ENCODE measurements around the gene PAX6.

PAX6 gene

GRCh38 chr11:31810779-31811647, at the start of gene PAX6:
Gene PAX6 (minus strand): TSS chr11:31811322. CDS start chr11:31806411, 4,911 bp downstream.
- ChIA-PET CTCF (no interaction called here), POLR2A (interaction anchor here (1.2 kb wide), 1 partner anchor 108 kb away, joined by 3 read pairs; no protein-coding TSS in a partner anchor)
- DNase-seq (ENCODE audit: extremely low spot score): peak; percentile 76
- TF ChIP-seq TARDBP (IDR thresholded peaks at IDR 0.05): no peak
- TF ChIP-seq LEF1 (IDR thresholded peaks at IDR 0.05; ENCODE audit: borderline replicate concordance): no peak
- TF ChIP-seq L3MBTL2 (conservative IDR thresholded peaks at IDR 0.05): peak; percentile 77
- TF ChIP-seq FOXM1 (IDR thresholded peaks at IDR 0.05; ENCODE audit: borderline replicate concordance): peak; percentile 92
- no peak for TF ChIP-seq ARNT (IDR thresholded peaks at IDR 0.05)
- no peak for TF ChIP-seq NFRKB (IDR thresholded peaks at IDR 0.05)
- TF ChIP-seq CTBP1 (IDR thresholded peaks at IDR 0.05; ENCODE audit: borderline replicate concordance): peak; percentile 28; the same call in 1 of the 2 replicates
- peak; percentile 83 for TF ChIP-seq PKNOX1 (IDR thresholded peaks at IDR 0.05)

- ChIA-PET POLR2A (no interaction called here), CTCF (interaction anchor here (0.9 kb wide), 1 partner anchor 10 kb away, joined by 4 read pairs; no protein-coding TSS in a partner anchor)
- DNase-seq (ENCODE audit: extremely low spot score): no peak
- no peak for TF ChIP-seq FOXM1 (IDR thresholded peaks at IDR 0.05; ENCODE audit: borderline replicate concordance)
- TF ChIP-seq ZNF384 (IDR thresholded peaks at IDR 0.05): no peak
- TF ChIP-seq FOXA1 (IDR thresholded peaks at IDR 0.05): no peak
- TF ChIP-seq SUZ12 (IDR thresholded peaks at IDR 0.05): no peak
- no peak for TF ChIP-seq ARNT (IDR thresholded peaks at IDR 0.05)
- TF ChIP-seq L3MBTL2 (conservative IDR thresholded peaks at IDR 0.05): no peak
- no peak for TF ChIP-seq CTBP1 (IDR thresholded peaks at IDR 0.05; ENCODE audit: borderline replicate concordance)
- TF ChIP-seq LEF1 (IDR thresholded peaks at IDR 0.05; ENCODE audit: borderline replicate concordance): no peak
- no peak for TF ChIP-seq SP1 (IDR thresholded peaks at IDR 0.05)
- no peak for TF ChIP-seq FOXK2 (IDR thresholded peaks at IDR 0.05)
- TF ChIP-seq TARDBP (IDR thresholded peaks at IDR 0.05): no peak
- TF ChIP-seq PKNOX1 (IDR thresholded peaks at IDR 0.05): no peak
- TF ChIP-seq NFRKB (IDR thresholded peaks at IDR 0.05): no peak
- TF ChIP-seq ELF4 (IDR thresholded peaks at IDR 0.05): no peak
- no peak for TF ChIP-seq HDGF (IDR thresholded peaks at IDR 0.05; ENCODE audit: borderline replicate concordance)
- TF ChIP-seq BHLHE40 (IDR thresholded peaks at IDR 0.05; ENCODE audit: borderline replicate concordance): no peak
These were observed 49.3 kb upstream of the PAX6 start for GRCh38 chr11:31860391-31860790.

DNA sequence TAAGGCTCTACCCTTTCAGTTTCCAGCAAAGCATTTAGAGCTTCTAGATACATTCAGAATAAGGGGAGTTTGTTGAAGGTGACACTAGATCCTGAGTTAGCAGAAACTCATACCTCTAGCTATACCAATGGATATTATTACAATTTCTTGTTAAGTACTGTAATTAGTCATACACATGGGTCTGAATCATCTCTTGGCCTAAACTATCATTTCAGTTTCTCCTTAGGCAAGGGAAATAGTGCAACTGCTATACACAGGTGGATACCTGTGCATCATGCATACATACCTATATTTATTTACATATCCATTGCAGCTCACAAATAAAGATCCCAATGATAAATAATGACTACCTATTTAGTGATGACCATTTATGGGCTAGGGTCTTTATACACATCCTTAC, 45.1 kb upstream of the PAX6 start:
- CTCF ChIA-PET: no interaction called here
- POLR2A ChIA-PET: no interaction called here
- TF ChIP-seq ZNF384 (IDR thresholded peaks at IDR 0.05) (no peak), CTBP1 (IDR thresholded peaks at IDR 0.05; ENCODE audit: borderline replicate concordance) (no peak), FOXM1 (IDR thresholded peaks at IDR 0.05; ENCODE audit: borderline replicate concordance) (no peak), BHLHE40 (IDR thresholded peaks at IDR 0.05; ENCODE audit: borderline replicate concordance) (no peak), SP1 (IDR thresholded peaks at IDR 0.05) (no peak), NFRKB (IDR thresholded peaks at IDR 0.05) (no peak), HDGF (IDR thresholded peaks at IDR 0.05; ENCODE audit: borderline replicate concordance) (no peak), LEF1 (IDR thresholded peaks at IDR 0.05; ENCODE audit: borderline replicate concordance) (no peak), ELF4 (IDR thresholded peaks at IDR 0.05) (no peak), TARDBP (IDR thresholded peaks at IDR 0.05) (no peak), SUZ12 (IDR thresholded peaks at IDR 0.05) (no peak), L3MBTL2 (conservative IDR thresholded peaks at IDR 0.05) (no peak), PKNOX1 (IDR thresholded peaks at IDR 0.05) (no peak)
- no peak for DNase-seq (ENCODE audit: extremely low spot score)

DNA sequence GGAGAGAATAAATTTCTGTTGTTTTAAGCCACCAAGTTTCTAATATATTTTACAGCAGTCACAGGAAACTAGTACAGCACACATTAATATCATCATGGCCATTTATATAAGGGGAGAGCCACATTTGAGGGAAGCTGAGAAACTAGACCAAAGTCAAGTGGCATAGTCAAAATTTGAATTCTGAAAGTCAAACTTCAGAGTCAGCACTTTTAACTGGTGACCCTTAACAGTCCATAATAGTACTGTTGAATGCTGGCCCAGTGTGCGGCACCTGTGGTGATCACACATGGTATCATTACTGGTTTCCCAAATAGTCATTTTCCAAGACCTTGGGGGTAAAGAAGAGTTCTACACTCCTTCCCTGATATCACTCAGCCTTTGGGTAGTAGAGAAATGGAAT, 44.3 kb upstream of the PAX6 start:
- DNase-seq (ENCODE audit: extremely low spot score): no peak
- CTCF ChIA-PET: no interaction called here
- POLR2A ChIA-PET: no interaction called here
- TF ChIP-seq L3MBTL2 (conservative IDR thresholded peaks at IDR 0.05) (no peak), SUZ12 (IDR thresholded peaks at IDR 0.05) (no peak), BHLHE40 (IDR thresholded peaks at IDR 0.05; ENCODE audit: borderline replicate concordance) (no peak)

GRCh38 chr11:31850365-31850764, 39.2 kb upstream of the PAX6 start:
- ChIA-PET CTCF (interaction anchor here (1.6 kb wide), 1 partner anchor 20 kb away, joined by 3 read pairs; no protein-coding TSS in a partner anchor), POLR2A (no interaction called here)
- TF ChIP-seq LEF1 (IDR thresholded peaks at IDR 0.05; ENCODE audit: borderline replicate concordance) (no peak), CTBP1 (IDR thresholded peaks at IDR 0.05; ENCODE audit: borderline replicate concordance) (no peak), SP1 (IDR thresholded peaks at IDR 0.05) (no peak), SUZ12 (IDR thresholded peaks at IDR 0.05) (no peak), L3MBTL2 (conservative IDR thresholded peaks at IDR 0.05) (no peak), ZNF384 (IDR thresholded peaks at IDR 0.05) (no peak), HDGF (IDR thresholded peaks at IDR 0.05; ENCODE audit: borderline replicate concordance) (no peak), PKNOX1 (IDR thresholded peaks at IDR 0.05) (no peak), FOXM1 (IDR thresholded peaks at IDR 0.05; ENCODE audit: borderline replicate concordance) (no peak), TARDBP (IDR thresholded peaks at IDR 0.05) (no peak), ARNT (IDR thresholded peaks at IDR 0.05) (no peak)
- no peak for DNase-seq (ENCODE audit: extremely low spot score)
